CD4-positive, alpha-beta T cell (primary cell): ENCODE measurements around the gene ZSCAN23. TPM values are rescaled to one million over a fixed set of nuclear protein-coding genes. Genes with fewer than 3 reads are reported as not detected.
A peak's percentile ranks its signal among the peaks of the same experiment; 100 is the strongest.

ENCODE experiments used
- ATAC-seq: fragments of 200-7000 bp; cut with Tn5 transposase; one replicate; pipeline ENCODE4 v1.10.0; 2022; ENCODE audit warnings: mild to moderate bottlenecking; ENCODE audit not compliant: poor library complexity
- CTCF ChIA-PET: fragments of 350-600 bp; sonication (Branson Sonifier 250); formaldehyde crosslinking; loops from one replicate; lab custom pipeline; 2021; ENCODE audit warnings: antibody characterized with exemption, inconsistent platforms; lab: Charles Lee
- POLR2A ChIA-PET: fragments of 350-600 bp; sonication (Branson Sonifier 250); formaldehyde crosslinking; loops from one replicate; lab custom pipeline; 2021; ENCODE audit warnings: antibody characterized with exemption, inconsistent platforms; lab: Charles Lee
- DNase-seq, 14 experiments: peaks; one replicate each; pipeline ENCODE4 v3.0.0-alpha.2; 2013 to 2020; ENCODE audit warnings: mixed read lengths in 2 of 14
- H3K27ac ChIP-seq, 2 donors: one replicate each; pipeline versions ENCODE4 v1.5.1 to v1.7.0; 2013; ENCODE audit warnings: low read length in 2 of 2, low read depth in 1 of 2, mild to moderate bottlenecking in 1 of 2
- H3K27me3 ChIP-seq, 2 experiments: 1 replicate in 1 of 2; 2 replicates in 1 of 2; pipeline versions ENCODE4 v1.6.1 to v1.7.0; 2013; ENCODE audit warnings: low read length in 2 of 2, control low read depth in 1 of 2, mild to moderate bottlenecking in 1 of 2, moderate library complexity in 1 of 2; ENCODE audit not compliant: insufficient read depth in 2 of 2, control insufficient read depth in 1 of 2
- H3K36me3 ChIP-seq: one replicate; pipeline ENCODE4 v1.6.1; 2013; ENCODE audit warnings: low read length, control low read depth; ENCODE audit not compliant: insufficient read depth
- H3K4me1 ChIP-seq: one replicate; pipeline ENCODE4 v1.6.1; 2013; ENCODE audit warnings: low read length, control low read depth; ENCODE audit not compliant: insufficient read depth
- H3K4me3 ChIP-seq: one replicate; pipeline ENCODE4 v1.5.1; 2013; ENCODE audit warnings: mild to moderate bottlenecking, low read length, moderate library complexity
- H3K9me3 ChIP-seq, 2 experiments: 1 replicate in 1 of 2; 2 replicates in 1 of 2; pipeline versions ENCODE4 v1.6.1 to v1.7.0; 2013; ENCODE audit warnings: low read length in 2 of 2, mild to moderate bottlenecking in 2 of 2, control low read depth in 1 of 2, moderate library complexity in 1 of 2; ENCODE audit not compliant: control insufficient read depth in 1 of 2, insufficient read depth in 1 of 2
- H3K27ac Mint-ChIP-seq: one replicate; pipeline ENCODE4 v1.8.0; 2020; ENCODE audit warnings: mixed read lengths
- H3K27me3 Mint-ChIP-seq: one replicate; pipeline ENCODE4 v1.8.0; 2021; ENCODE audit warnings: mixed read lengths
- H3K36me3 Mint-ChIP-seq: one replicate; pipeline ENCODE4 v1.8.0; 2021; ENCODE audit warnings: low read depth, mixed read lengths
- H3K4me1 Mint-ChIP-seq: one replicate; pipeline ENCODE4 v1.8.0; 2021; ENCODE audit warnings: low read depth, mixed read lengths
- H3K4me3 Mint-ChIP-seq: one replicate; pipeline ENCODE4 v1.8.0; 2020; ENCODE audit warnings: mild to moderate bottlenecking, mixed read lengths
- H3K9me3 Mint-ChIP-seq: one replicate; pipeline ENCODE4 v1.8.0; 2020; ENCODE audit warnings: mixed read lengths
- CTCF ChIP-seq: fragments of 200-600 bp; IDR thresholded peaks from one replicate; pipeline ENCODE4 v1.8.0; 2022; ENCODE audit warnings: antibody characterized with exemption, mild to moderate bottlenecking
- intact Hi-C, 2 experiments: fragments of 100-400 bp; cut with DNase I in 1 of 2; cut with micrococcal nuclease in 1 of 2; formaldehyde crosslinking; loops; one replicate each; pipeline versions ENCODE4 v1.15.1 to v1.9.0; 2023 to 2025; cut with DNase I, micrococcal nuclease
- polyA plus RNA-seq, 2 donors: library from polyadenylated mRNA; unstranded; fragments of 120-200 nt; gene quantifications; one replicate each; pipeline ENCODE4 v1.2.1, GENCODE V29; 2013
- total RNA-seq, 174 experiments: library from RNA in 2 of 174; stranded (reverse) in 2 of 174; gene quantifications; one replicate each; pipeline ENCODE4 v1.2.3 and lab custom pipeline; 2021 to 2026

The ZSCAN23 gene
- total RNA-seq (under 1 TPM; 0.19 to 0.78 TPM), total RNA-seq (lab: John Stamatoyannopoulos, UW) (0.13 to 4.8 (median 0.98) reads per million in 172 experiments)
- polyA plus RNA-seq (2013, experiment 1 of 2): 0.99 TPM
- polyA plus RNA-seq (2013, experiment 2 of 2): 0.86 TPM

- peak within 1 kb of the TSS; percentile 96 for H3K4me3 Mint-ChIP-seq
- DNase-seq (peak; percentile 68 to 94 (median 80)), ATAC-seq (peak; percentile 91)
- TF ChIP-seq CTCF: no peak
- H3K9me3 ChIP-seq: peaks cover 0 to 14% of the 10 kb centered on the region in 2 experiments
- ChIA-PET POLR2A (interaction anchor here (0.6 to 1.0 kb wide), 2 partner anchors 44 to 270 kb away, joined by 3 to 4 read pairs; partner anchors contain the start of gene ZSCAN12), CTCF (interaction anchor here (0.7 to 1.2 kb wide), 4 partner anchors 10 to 48 kb away, joined by 3 to 5 read pairs (median 3); no protein-coding TSS in a partner anchor)
- H3K27ac ChIP-seq: no peak within 1 kb of the TSS
- H3K9me3 Mint-ChIP-seq: peaks cover 5% of the 10 kb centered on the region
- H3K27me3 ChIP-seq: peaks cover 19 to 28% of the 10 kb centered on the region in 2 experiments
- H3K4me1 ChIP-seq: peaks cover 19% of the 10 kb centered on the region
- peaks cover 34% of the 10 kb centered on the region for H3K4me1 Mint-ChIP-seq
- intact Hi-C loops: loop anchor here (1.0 to 10.0 kb wide), 6 partner anchors 44 to 968 kb away; partner anchors contain the start of genes ZSCAN12 (in 2 of the 2), ZKSCAN4 (in 1 of the 2), ZNF184 (in 1 of the 2) and ZSCAN31 (in 1 of the 2)
- peaks cover 37% of the 10 kb centered on the region for H3K27me3 Mint-ChIP-seq
- no peaks in the 10 kb centered on the region for H3K36me3 ChIP-seq
- peaks cover 8% of the 10 kb centered on the region for H3K36me3 Mint-ChIP-seq
- H3K27ac Mint-ChIP-seq: peak within 1 kb of the TSS; percentile 77
- H3K4me3 ChIP-seq: peak within 1 kb of the TSS; percentile 53
Measured at GRCh38 chr6:28443112-28443773, at the start of gene ZSCAN23. TSS of gene ZSCAN23 (minus strand) at chr6:28443491. CDS start at chr6:28436266, 7,225 bp downstream.

GRCh38 chr6:28491984-28492317 is 48.7 kb upstream of the ZSCAN23 start:
- H3K36me3 Mint-ChIP-seq: peaks cover 5% of the 10 kb centered on the region
- ChIA-PET POLR2A (no interaction called here), CTCF (no interaction called here)
- Histone ChIP-seq H3K4me3 (no peak overlapping the region), H3K36me3 (no peaks in the 10 kb centered on the region), H3K27me3 (peaks cover 27 to 44% of the 10 kb centered on the region in 2 experiments), H3K4me1 (peaks cover 17% of the 10 kb centered on the region), H3K9me3 (peaks cover 0 to 5% of the 10 kb centered on the region in 2 experiments), H3K27ac (no peak overlapping the region)
- H3K27ac Mint-ChIP-seq: no peak overlapping the region
- ATAC-seq (no peak), DNase-seq (no peak)
- no peak overlapping the region for H3K4me3 Mint-ChIP-seq
- peaks cover 26% of the 10 kb centered on the region for H3K4me1 Mint-ChIP-seq
- H3K27me3 Mint-ChIP-seq: peaks cover 79% of the 10 kb centered on the region
- intact Hi-C loops: loop anchor here in 1 of 2 experiments (10.0 kb wide), 1 partner anchor 93 kb away; a partner anchor contains a TSS
- H3K9me3 Mint-ChIP-seq: no peaks in the 10 kb centered on the region
- TF ChIP-seq CTCF: no peak

GRCh38 chr6:28490205-28490890 is 47.1 kb upstream of the ZSCAN23 start:
- POLR2A ChIA-PET: no interaction called here
- CTCF ChIA-PET: no interaction called here
- Mint-ChIP-seq H3K9me3 (no peaks in the 10 kb centered on the region), H3K27me3 (peaks cover 83% of the 10 kb centered on the region), H3K36me3 (peaks cover 5% of the 10 kb centered on the region), H3K27ac (peak overlapping the region; percentile 92), H3K4me1 (peaks cover 26% of the 10 kb centered on the region), H3K4me3 (peak overlapping the region; percentile 90)
- intact Hi-C loops: loop anchor here in 1 of 2 experiments (10.0 kb wide), 1 partner anchor 94 kb away; a partner anchor contains a TSS
- Histone ChIP-seq H3K27ac (peak overlapping the region in 1 of 2 donors; percentile 44), H3K9me3 (peaks cover 0 to 5% of the 10 kb centered on the region in 2 experiments), H3K27me3 (peaks cover 27 to 48% of the 10 kb centered on the region in 2 experiments), H3K4me3 (peak overlapping the region; percentile 52), H3K36me3 (no peaks in the 10 kb centered on the region), H3K4me1 (peaks cover 17% of the 10 kb centered on the region)
- peak; percentile 54 for ATAC-seq
- peak in 3 of 14 experiments; percentile 8 to 23 (median 21) for DNase-seq
- TF ChIP-seq CTCF: no peak
